Measurements from ENCODE around the gene KIF3C.

- no peak for TF ChIP-seq EZH2 (IDR thresholded peaks at IDR 0.05; ENCODE audit: low read length, unreplicated experiment)
- TF ChIP-seq CTCF (conservative IDR thresholded peaks at IDR 0.05; ENCODE audit: low read depth, low read length), result no peak
Observed at GRCh38 chr2:25992556-25992955, 10.3 kb upstream of the KIF3C start.

Measured in PC-3 (cell line).